Hepatic stellate cell (primary cell): ENCODE measurements around the gene SMG1.

Source experiments
- DNase-seq: peaks from one replicate; pipeline ENCODE4 v3.0.0; 2011; ENCODE audit warnings: low spot score

Gene SMG1

DNA sequence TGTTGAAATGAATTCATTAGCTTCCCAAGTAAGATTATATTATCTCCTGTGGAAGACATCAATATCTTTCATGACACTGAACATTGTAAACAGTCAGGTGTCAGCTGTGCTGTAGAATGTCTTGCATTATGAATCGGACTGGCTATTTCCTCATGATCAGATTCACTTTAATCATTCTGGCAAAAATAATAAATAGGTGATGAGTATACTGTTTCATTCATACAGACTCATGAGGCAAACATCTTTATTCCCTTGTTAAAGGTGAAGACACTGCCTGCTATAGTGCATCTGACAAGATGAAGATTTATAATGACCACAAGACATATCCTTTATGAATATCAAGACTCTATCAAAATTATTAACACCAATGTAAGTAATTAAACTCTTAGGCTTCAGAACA, 73.6 kb downstream of the SMG1 start:
- DNase-seq, result no peak

DNA sequence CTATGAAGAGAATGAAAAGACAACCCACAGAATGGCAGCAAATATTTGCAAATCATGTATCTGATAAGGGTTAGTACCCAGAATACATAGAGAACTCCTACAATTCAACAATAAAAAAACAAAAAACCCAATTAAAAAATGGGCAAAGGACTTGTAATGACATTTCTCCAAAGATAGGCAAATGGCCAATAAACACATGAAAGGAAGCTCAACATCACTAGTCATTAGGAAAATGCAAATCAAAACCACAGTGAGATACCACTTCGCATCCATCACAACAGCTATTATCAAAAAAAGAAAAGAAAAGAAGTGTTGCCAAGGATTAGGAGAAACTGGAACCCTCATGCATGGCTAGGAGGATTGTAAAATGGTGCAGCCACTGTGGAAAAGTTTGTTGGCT, 79.8 kb downstream of the SMG1 start:
- no peak for DNase-seq

DNA sequence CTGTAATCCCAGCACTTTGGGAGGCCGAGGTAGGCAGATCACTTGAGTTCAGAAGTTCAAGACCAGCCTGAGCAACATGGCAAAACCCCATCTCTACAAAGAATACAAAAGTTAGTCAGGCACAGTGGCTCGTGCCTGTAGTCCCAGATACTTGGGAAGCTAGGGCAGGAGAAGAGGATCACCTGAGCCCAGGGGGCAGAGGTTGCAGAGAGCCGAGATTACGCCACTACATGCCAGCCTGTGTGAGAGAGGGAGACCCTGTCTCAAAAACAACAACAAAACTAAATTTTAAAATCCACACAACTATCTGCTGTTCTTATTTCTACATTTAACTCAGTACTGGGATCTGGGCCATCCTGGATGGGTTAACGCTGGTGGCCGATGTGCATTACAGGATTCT, 83.6 kb downstream of the SMG1 start:
- DNase-seq, result no peak

DNA sequence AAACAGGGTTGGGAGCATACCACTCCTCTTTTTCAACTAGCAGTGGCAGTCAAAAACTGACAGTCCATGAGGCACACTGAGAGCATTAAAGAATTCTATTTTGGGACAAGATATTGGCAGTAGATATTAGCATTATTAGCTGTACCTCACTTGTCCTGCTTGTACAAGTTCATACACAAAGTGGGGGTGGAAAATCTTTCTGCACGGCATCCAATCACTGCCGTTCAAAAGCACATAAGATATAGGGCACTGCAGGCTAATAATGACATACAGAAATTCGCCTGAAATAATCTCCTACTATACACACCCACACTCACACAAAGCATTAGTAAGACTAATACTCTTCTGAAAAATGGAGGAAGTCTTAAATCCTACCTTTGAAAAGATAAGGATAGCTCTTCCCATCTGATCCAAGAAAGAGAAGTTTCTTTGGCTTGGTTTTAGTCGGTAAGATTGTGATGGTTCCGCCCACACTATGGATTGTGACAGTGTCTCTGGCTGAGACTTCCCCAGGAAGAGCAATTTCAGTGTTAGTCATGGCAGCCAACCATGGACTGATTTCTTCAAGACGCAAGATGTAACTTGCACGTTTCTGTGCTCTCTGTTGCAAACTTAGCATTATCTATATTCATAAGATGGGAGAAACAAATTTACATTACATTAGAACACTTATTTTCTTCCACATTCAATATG, 84.2 kb downstream of the SMG1 start:
- no peak for DNase-seq

DNA sequence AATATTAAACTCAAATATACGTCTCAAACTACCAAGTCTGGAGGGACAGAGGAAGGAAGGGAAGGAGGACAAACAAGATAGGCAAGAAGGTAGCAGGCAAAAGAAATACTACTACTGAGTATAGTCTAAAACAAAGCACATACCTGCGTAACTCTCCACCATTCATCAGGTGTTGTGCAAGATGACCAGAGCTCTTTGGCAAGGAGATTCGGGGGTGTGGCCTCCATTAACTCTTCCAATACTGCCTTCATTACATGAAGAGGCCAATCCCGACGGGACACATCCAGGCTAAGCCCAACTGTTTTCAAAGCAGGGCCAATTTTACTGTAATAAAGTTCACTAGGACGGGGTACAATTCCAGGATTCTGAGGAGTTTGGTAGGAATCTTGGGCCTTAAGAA, 86.7 kb downstream of the SMG1 start:
- DNase-seq, result no peak

DNA sequence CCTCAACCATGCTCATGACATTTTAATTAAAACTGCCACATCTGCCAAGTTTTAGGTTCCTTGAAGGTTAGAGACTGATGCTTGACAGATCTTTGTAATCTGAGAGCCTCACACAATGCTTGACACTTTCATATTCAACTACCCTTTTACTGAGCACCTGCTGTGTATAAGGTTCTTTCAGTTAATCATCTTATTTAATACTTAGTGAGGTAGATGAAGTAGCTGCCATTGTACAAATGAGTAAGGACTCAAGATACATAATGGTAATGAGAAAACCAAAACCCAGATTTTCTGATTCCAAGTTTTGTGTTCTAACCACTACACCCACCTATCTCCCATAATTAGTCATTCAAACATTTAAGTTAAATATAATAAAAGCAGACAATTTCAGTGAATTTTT, 89.5 kb downstream of the SMG1 start:
- no peak for DNase-seq

DNA sequence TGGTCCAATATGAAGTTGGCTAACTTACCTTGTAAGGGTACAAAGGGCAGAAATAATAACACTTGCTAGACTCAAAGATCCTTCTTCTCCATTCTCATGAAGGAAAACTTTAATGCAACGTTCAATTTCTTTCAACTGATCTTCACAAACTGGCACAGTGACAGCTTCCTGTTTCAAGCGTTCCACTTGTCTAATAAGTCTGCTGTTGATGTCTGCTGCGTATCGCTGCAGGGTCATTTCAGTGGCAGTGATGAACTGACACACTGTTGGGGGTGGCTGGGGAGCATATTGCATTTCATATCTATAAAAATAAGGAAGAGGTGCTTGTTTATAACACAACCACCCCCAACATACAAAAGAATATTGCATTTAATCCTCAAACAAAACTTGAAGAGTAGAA, 91.3 kb downstream of the SMG1 start:
- DNase-seq, result no peak

DNA sequence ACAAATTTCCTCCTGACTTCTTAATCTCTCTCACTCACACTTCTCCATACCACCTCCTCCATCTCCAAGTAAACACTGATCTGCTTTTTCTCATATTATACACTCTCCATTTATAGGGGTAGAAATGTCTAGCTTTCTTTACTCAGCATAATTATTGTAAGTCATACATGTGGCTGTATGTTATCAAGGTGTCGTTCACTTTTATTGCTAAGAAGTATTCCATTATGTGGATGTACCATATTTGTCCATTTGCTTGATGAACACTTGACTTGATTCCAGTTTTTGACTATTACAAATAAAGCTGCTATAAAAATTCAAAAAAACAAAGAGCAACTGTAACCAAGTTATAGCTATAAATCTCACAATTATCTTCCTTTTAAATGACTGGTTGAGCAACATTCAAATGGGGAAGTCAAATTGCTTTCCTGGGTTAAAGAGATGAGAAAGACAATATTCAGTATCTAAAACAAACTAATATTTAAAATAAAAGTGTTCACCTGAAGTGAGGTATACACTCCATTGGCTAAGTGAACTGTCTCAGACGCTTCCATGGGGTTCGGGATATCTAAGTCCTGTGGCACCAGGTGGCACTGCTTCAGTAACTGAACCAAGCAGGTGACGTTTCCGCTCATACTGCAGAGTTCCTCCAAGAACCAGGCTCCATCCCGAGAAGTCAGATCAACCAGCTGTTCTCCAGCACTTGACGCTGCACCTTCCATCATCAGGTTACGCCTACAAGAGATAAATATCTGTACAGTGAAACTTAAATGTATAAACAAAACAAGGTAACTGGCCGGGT, 92.3 kb downstream of the SMG1 start:
- DNase-seq, result no peak

DNA sequence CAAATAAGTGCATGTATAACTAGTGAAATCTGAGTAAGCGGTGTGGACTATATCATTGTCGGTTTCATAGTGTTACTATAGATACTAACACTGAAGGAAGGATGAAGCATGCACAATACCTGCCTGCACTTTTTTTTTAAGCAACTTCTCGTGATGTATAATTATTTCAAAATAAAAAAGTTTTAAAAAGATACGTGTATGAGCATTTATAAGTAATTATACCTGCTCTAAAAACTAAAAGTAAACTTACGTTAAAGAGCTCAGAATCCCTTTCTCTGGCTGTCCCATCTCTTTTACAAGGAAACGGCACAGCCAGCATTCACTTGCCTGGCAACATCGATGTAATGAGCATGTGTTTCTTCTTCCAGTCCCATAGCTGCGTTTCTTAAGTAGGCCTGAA, 93.6 kb downstream of the SMG1 start:
- no peak for DNase-seq

DNA sequence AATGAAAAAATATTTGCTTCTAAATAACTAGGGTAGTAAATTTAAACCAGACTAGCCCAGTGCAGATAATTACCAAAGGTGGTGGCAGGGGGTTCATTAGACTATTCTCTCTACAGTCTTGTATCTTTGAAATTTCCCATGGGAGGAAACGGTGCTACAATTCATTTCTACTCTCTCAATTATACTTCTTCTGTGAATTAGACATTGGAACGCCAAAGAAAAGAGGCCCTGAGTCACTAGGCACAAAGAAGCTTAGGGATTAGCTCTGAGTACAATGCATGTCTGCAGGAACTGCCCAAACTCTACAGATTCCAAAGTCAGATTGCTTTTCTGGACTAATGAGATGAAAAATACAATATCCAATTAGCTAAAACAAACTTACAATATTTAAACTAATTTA, 94.2 kb downstream of the SMG1 start:
- no peak for DNase-seq

DNA sequence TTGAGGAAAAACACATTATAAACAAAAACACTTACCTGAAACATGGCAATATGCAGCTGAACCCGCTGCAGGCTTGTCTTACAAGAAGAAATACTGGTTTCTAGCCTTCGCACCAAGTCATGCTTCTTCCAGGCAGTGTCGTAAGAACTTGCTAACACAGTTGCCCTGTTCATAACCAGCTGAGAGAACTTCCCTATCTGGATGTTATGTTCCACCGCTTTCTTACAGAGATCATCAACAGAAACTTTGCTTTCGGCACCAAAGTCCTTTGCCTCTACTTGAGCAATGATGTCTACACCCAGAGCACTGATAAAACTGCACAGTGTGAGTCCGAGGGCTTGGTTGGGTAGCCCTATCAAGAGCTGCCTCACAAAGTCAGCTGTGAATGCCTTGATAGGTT, 97.0 kb downstream of the SMG1 start:
- DNase-seq, result no peak

DNA sequence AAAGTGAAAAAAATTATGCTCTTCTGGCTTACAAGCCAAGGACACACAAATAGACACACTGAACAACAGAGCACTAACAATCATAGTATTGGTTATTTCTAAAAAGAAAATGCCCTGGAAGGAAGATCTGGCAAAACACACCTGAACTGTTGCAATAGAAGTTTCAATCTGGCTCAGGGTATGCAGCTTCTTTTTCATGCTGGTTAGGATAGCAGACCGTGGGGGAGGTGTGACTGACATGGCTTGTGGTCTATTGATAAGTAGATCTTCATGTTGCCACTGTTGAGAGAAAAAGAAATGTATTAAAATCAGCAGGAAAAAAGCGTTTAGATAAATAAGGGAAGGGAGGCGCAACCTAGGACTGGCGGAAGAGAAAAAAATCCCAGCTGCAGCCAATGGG, 98.3 kb downstream of the SMG1 start:
- no peak for DNase-seq

DNA sequence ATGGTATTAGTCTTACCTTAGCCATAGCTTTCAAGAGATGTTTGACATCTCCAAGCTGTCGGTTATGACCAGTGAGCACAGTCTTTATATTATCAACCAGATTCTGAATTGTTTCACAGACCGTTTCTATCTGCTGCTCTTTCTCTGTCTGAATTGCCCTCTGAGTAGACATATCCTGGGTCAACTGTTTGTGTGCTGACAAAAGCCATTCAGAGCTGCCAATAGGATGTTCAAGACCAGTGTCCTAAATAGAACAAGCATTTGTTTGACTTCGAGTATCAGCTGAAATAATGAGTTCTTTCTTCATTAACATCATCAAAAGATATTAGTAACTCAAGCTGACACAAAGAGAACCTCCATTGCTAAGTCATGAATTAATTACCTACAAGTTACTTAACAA, 109.9 kb downstream of the SMG1 start:
- no peak for DNase-seq

DNA sequence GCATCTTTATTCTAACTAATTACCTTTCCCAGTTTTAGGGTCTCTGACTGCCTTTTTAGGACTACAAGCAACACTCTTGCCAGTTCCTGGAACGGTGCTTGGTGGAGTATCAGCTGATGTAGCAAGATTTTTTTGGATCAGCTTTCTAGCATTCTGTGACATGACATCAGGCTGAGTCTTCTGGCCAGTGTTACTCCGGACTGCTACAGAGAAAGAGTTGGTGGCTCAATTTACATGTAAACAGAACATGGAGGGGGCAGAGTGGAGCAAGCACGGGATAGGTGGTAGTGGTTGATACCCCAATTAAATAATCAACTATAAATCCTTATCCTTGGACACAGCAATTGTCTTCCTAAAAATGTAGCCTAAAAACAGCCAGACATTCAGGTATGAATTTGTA, 114.3 kb downstream of the SMG1 start:
- no peak for DNase-seq

DNA sequence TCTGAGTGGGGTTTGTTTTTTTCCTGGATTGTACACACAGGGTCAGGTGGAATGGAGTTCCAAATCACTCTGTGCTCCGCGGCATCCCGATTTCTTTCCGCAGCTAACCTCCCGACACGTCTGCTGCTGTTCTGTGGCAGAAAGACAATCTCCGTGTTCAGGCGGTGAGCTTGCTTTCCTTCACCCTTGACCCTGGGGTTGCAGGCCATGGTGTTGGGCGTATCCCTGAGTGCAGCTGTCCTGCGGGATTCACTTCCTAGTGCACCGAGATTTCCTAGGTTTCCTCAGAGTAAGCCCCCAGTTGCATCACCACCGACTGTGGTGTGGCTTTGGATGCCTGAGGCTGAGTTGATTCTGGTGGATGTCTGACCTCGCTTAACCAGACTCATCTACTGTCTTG, 117.0 kb downstream of the SMG1 start:
- DNase-seq, result no peak

DNA sequence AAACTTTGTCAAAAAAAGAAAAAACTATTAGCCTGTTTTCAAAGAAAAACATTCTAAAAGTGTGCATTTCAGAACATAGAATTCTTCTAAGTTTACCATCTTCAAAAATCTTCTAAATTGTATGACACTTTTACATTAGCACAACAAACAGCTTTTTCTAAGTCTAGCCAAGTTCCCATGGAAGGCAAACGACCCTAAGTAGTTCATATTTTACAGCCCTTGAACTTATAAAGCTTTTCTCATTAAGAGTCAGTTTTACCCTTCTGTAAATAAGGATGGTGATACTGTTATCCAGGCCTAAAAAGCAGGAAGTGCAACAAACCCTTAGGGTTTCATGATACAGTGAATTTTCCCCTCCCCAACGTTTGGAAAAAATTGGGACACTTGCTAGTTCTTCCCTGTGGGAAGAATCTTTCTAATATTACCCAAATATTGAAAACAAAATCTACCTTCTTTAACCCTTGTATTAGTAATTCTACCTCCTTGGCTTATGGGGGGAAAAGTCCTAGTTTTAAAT, 120.9 kb downstream of the SMG1 start:
- no peak for DNase-seq

DNA sequence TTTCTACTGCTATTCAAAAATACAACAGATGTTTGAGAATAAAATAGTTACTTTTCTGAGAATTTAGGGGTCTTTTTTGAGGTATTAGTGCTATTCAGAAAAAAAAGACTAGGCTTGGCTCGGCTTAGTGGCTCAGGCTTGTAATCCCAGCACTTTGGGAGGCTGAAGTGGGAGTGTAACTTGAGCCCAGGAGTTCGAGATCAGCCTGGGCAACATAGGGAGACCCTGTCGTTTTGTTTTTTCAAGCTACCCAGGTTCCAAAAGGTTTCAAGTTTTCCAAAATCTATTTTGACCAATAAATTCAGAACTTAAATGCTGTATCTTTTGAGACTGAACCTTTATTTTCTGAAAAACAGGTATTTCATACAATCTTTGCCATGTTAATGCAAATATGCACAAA, 121.7 kb downstream of the SMG1 start:
- DNase-seq, result no peak

DNA sequence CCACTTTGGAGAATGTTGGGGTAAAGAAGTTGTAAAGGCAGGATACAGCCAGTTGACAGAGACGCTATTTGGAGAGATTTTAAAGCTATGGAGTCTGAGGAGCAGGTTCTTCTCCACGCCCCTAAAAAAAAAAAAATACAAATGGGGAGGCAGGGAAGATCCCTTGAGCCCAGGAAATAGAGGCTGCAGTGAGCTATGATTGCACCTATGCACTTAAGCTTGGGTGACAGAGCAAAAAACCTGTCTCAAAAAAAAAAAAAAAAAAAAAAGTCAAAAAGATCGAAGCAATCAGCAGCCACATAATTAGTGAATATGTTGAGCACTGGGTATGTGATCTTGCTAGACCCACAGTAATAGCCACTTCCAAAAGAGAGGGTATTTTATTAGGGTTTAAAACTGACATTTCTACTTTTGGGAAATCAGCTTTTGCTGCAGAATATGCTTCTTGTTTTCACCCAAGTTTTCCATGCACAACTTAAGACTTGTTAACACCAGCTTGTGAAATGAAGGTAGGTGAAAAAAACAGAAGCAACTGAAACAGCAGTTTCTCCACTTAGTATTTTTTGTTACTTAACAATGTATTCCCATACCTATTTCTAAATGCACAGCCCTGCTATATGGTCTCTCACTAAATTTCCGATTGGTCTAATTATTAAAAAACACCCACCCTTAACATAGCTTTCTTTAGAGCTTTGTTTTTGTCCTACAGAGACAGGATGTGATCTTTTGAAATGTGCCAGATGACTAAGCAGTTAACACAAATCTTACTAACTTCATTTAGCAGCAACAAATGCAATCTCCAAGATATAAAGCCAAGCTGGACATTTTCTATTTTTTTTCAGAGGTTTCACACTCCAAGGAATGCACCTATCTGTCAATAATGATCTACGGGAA, 122.4 kb downstream of the SMG1 start:
- no peak for DNase-seq

DNA sequence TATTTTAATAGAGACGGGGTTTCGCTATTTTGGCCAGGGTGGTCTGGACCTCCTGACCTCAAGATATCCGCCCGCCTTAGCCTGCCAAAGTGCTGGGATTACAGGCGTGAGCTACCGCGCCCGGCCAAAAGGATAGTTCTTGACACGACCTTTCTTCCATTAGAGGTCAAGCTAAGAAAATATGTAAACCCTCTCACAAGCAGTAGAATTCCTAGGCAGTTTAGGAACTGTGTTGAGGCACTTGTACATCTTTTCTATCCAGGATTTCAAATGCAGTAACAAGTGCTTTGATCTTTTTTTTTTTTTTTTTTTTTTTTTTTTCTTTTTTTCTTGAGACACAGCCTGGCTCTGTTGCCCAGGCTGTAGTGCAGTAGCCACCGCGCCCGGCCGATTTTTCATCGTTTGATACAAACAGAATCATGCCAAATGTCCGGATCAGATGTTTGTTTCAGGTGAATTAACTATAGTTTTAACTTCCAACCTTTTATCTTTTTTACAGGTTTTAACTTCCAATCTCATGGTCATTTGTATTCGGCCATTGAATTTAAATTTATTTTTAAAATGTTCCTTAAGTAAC, 123.4 kb downstream of the SMG1 start:
- no peak for DNase-seq

DNA sequence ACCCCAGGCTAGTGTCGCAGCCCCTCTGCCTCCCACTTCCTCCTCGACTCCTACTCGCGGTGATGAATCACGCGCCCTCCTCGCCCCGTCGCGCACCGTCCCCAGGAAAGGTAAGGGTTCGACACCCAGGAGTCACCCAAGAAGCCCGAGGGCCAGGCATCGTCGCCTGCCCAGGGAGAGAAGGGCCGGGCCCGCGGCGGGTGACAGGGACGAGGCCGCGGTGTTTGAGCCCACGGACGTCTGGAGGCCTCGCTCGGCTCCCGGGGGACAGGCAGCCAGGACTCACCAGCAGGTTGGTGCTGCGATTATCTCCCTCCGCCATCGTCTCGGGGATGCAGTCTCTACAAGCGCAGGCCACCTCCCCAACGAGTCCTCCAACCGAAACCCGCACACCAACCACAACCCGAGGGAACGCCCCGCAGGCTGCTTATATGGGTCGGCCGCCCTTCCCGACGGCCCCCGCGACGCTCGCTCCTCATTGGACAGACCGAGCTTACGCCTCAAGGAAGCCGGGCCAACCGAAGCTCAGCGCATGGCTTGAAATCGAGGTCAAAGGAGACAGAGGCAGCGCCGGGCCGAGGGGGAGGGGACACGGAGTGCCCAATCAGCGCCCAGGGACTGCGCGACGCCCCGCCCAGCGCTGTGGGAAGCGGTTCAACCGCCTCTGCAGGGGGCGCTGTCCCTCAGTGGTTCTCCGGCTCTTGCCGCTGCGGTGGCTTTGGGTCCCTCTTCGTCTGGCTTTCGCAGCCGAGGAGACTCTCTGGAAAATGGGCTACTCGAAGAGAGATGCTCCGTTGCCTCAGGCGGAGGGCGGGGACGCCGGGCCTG, 124.8 kb downstream of the SMG1 start, which contains the start of gene ARL6IP1:
Gene ARL6IP1, minus strand, starts transcription at position 405 of the 828 bp plus-strand sequence. Its CDS starts 83 bp downstream, at position 322.
- peak; percentile 98 for DNase-seq

DNA sequence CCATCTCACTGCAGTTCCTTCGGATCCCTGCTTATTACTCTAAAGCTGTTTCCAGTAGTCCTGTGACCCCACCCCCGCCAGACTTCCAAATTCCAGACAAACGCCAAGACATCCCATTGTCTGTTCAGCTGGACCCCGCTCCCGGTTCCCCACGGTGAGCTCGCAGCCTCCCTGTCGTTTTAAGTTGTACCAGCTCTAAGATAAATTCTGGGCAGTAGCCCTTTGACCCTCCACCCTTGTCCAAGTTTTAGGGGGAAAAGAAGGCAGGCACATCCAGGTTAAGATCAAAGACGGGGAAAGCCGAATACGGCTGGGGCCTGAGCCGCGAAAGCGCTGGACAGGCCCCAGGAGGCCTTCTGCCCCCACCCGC, 125.4 kb downstream of the SMG1 start:
- no peak for DNase-seq
